HUES48 (cell line): Measurements from ENCODE around the gene GRIN2A.

Experiments
- H3K27ac ChIP-seq: one replicate; pipeline ENCODE4 v1.7.0; 2013; ENCODE audit warnings: low read depth, low read length, inconsistent platforms
- H3K27me3 ChIP-seq: 2 replicates; pipeline ENCODE4 v1.6.1; 2013; ENCODE audit warnings: mild to moderate bottlenecking, low read length; ENCODE audit not compliant: control insufficient read depth, insufficient read depth
- H3K36me3 ChIP-seq: 2 replicates; pipeline ENCODE4 v1.6.1; 2013; ENCODE audit warnings: low read length; ENCODE audit not compliant: control insufficient read depth, insufficient read depth
- H3K4me1 ChIP-seq: 2 replicates; pipeline ENCODE4 v1.6.1; 2013; ENCODE audit warnings: mild to moderate bottlenecking, low read length; ENCODE audit not compliant: control insufficient read depth, insufficient read depth
- H3K4me3 ChIP-seq: 2 replicates; pipeline ENCODE4 v1.5.1; 2013; ENCODE audit warnings: mild to moderate bottlenecking, low read depth, low read length
- H3K9ac ChIP-seq: 2 replicates; pipeline ENCODE4 v1.6.1; 2013; ENCODE audit warnings: mild to moderate bottlenecking, low read depth, low read length, moderate library complexity
- H3K9me3 ChIP-seq: 2 replicates; pipeline ENCODE4 v1.6.1; 2013; ENCODE audit warnings: low read length; ENCODE audit not compliant: control insufficient read depth, insufficient read depth

The GRIN2A gene

GRCh38 chr16:10165643-10166042 is 16.6 kb downstream of the GRIN2A start:
- Histone ChIP-seq H3K9me3 (no peaks in the 10 kb centered on the region), H3K36me3 (no peaks in the 10 kb centered on the region), H3K27ac (no peak overlapping the region), H3K4me1 (no peaks in the 10 kb centered on the region), H3K4me3 (no peak overlapping the region), H3K9ac (no peak overlapping the region), H3K27me3 (no peaks in the 10 kb centered on the region; the same call in 1 of the 2 replicates)

- H3K27me3 ChIP-seq, result no peaks in the 10 kb centered on the region; the same call in 1 of the 2 replicates
- H3K27ac ChIP-seq, result no peak overlapping the region
- no peaks in the 10 kb centered on the region for H3K36me3 ChIP-seq
- no peak overlapping the region for H3K9ac ChIP-seq
- H3K4me3 ChIP-seq, result no peak overlapping the region
- no peaks in the 10 kb centered on the region for H3K4me1 ChIP-seq
- H3K9me3 ChIP-seq, result no peaks in the 10 kb centered on the region
These were observed 19.2 kb downstream of the GRIN2A start for GRCh38 chr16:10162981-10163380.

DNA sequence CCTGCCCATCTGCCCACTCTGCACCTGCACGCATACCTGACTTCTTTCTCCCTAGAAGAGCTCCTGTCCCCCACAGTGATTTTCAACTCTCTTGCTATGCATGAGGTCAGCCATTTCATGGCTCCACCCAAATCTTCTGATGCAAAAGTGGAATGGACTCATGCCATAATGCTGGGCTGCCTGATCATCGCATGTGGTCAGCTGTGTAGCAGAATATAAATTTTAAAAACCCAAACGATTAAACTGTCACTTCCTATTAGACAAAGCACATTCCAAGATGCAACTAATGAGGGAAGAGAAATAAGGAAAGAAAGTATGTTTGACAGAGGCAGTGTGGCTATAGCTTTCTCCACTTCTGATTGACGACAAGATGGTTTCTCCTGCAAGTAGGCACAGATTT is 26.1 kb downstream of the GRIN2A start:
- Histone ChIP-seq H3K4me3 (no peak overlapping the region), H3K36me3 (no peaks in the 10 kb centered on the region), H3K4me1 (no peaks in the 10 kb centered on the region), H3K9me3 (no peaks in the 10 kb centered on the region), H3K27me3 (no peaks in the 10 kb centered on the region), H3K27ac (no peak overlapping the region), H3K9ac (no peak overlapping the region)

GRCh38 chr16:10154389-10154788 is 27.8 kb downstream of the GRIN2A start:
- H3K9me3 ChIP-seq, result no peaks in the 10 kb centered on the region
- no peak overlapping the region for H3K27ac ChIP-seq
- no peak overlapping the region for H3K4me3 ChIP-seq
- H3K9ac ChIP-seq, result no peak overlapping the region
- no peaks in the 10 kb centered on the region for H3K4me1 ChIP-seq
- no peaks in the 10 kb centered on the region for H3K36me3 ChIP-seq
- H3K27me3 ChIP-seq, result no peaks in the 10 kb centered on the region

- no peak overlapping the region for H3K27ac ChIP-seq
- H3K9ac ChIP-seq, result no peak overlapping the region
- no peaks in the 10 kb centered on the region for H3K4me1 ChIP-seq
- no peaks in the 10 kb centered on the region for H3K36me3 ChIP-seq
- H3K27me3 ChIP-seq, result no peaks in the 10 kb centered on the region
- H3K9me3 ChIP-seq, result no peaks in the 10 kb centered on the region
- no peak overlapping the region for H3K4me3 ChIP-seq
These were observed 28.2 kb downstream of the GRIN2A start for GRCh38 chr16:10153985-10154384.

GRCh38 chr16:10151718-10152117 is 30.5 kb downstream of the GRIN2A start:
- no peaks in the 10 kb centered on the region for H3K4me1 ChIP-seq
- H3K9me3 ChIP-seq, result no peaks in the 10 kb centered on the region
- no peak overlapping the region for H3K9ac ChIP-seq
- no peak overlapping the region for H3K4me3 ChIP-seq
- H3K27me3 ChIP-seq, result no peaks in the 10 kb centered on the region
- H3K36me3 ChIP-seq, result no peaks in the 10 kb centered on the region
- no peak overlapping the region for H3K27ac ChIP-seq

- no peak overlapping the region for H3K27ac ChIP-seq
- no peaks in the 10 kb centered on the region for H3K9me3 ChIP-seq
- no peak overlapping the region for H3K4me3 ChIP-seq
- H3K4me1 ChIP-seq, result no peaks in the 10 kb centered on the region
- no peak overlapping the region for H3K9ac ChIP-seq
- no peaks in the 10 kb centered on the region for H3K27me3 ChIP-seq
- H3K36me3 ChIP-seq, result no peaks in the 10 kb centered on the region
These were observed 31.3 kb downstream of the GRIN2A start for GRCh38 chr16:10150906-10151305.

DNA sequence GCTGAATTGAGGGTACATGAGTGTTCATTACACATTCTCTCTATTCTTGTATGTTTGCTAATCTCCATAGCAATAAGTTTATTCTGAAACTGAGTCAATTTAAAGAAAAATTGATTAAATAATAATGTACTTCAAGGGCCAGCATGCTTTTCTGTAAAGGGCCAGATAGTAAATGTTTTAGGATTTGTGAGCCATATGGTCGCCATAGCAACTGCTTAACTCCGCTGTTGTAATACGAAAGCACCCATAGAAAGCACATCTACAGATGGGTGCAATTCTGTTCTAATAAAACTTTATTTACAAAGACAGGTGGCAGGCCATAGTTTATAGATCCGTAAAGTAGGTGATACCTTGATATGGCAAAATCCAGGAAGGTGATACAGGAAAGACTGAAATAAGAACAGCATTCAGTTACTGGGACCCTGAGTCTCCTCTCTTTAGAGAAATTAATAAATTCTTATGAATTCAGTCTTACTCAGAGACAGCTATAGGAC is 36.6 kb downstream of the GRIN2A start:
- no peaks in the 10 kb centered on the region for H3K27me3 ChIP-seq
- no peaks in the 10 kb centered on the region for H3K4me1 ChIP-seq
- H3K27ac ChIP-seq, result no peak overlapping the region
- H3K36me3 ChIP-seq, result no peaks in the 10 kb centered on the region
- no peaks in the 10 kb centered on the region for H3K9me3 ChIP-seq
- H3K4me3 ChIP-seq, result no peak overlapping the region
- H3K9ac ChIP-seq, result no peak overlapping the region

GRCh38 chr16:10141671-10142070 is 40.6 kb downstream of the GRIN2A start:
- Histone ChIP-seq H3K4me1 (no peaks in the 10 kb centered on the region), H3K36me3 (no peaks in the 10 kb centered on the region), H3K4me3 (no peak overlapping the region), H3K27me3 (no peaks in the 10 kb centered on the region), H3K27ac (no peak overlapping the region), H3K9ac (no peak overlapping the region), H3K9me3 (no peaks in the 10 kb centered on the region)

GRCh38 chr16:10138881-10139280 is 43.3 kb downstream of the GRIN2A start:
- no peaks in the 10 kb centered on the region for H3K27me3 ChIP-seq
- H3K4me3 ChIP-seq, result no peak overlapping the region
- no peaks in the 10 kb centered on the region for H3K36me3 ChIP-seq
- H3K9me3 ChIP-seq, result no peaks in the 10 kb centered on the region
- H3K27ac ChIP-seq, result no peak overlapping the region
- no peak overlapping the region for H3K9ac ChIP-seq
- no peaks in the 10 kb centered on the region for H3K4me1 ChIP-seq

DNA sequence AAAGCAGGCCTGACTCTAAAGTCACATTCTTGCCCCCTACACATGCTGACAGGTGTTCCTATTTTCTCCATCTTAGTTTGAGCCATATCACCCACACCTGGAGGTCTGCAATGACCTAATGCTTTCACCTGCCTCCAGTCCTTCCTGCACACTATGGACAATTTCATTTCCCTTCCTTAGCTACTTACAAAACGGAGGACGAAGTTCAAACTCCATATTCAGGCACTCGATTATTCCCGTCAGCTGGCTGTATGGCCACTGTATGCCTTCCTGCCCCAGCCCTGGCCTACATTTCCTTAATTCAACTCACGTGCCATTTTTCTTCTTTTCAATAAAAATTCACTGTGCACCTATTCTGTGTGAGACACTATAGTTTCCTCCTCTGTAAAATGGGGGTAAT is 44.9 kb downstream of the GRIN2A start:
- Histone ChIP-seq H3K27me3 (no peaks in the 10 kb centered on the region), H3K4me3 (no peak overlapping the region), H3K27ac (no peak overlapping the region), H3K4me1 (no peaks in the 10 kb centered on the region), H3K9me3 (no peaks in the 10 kb centered on the region), H3K36me3 (no peaks in the 10 kb centered on the region), H3K9ac (no peak overlapping the region)

GRCh38 chr16:10136916-10137315 is 45.3 kb downstream of the GRIN2A start:
- Histone ChIP-seq H3K4me3 (no peak overlapping the region), H3K27ac (no peak overlapping the region), H3K4me1 (no peaks in the 10 kb centered on the region), H3K36me3 (no peaks in the 10 kb centered on the region), H3K9ac (no peak overlapping the region), H3K9me3 (no peaks in the 10 kb centered on the region), H3K27me3 (no peaks in the 10 kb centered on the region)
